Breast epithelium (tissue), 3 donors: ENCODE results near the gene HNRNPF.

Experiments
- CTCF ChIP-seq, 3 donors: fragments of 450-650 bp; IDR thresholded peaks; one replicate each; pipeline ENCODE4 v1.5.1; 2016 to 2017; ENCODE audit warnings: antibody characterized with exemption in 3 of 3, mild to moderate bottlenecking in 3 of 3, moderate library complexity in 3 of 3
- POLR2A ChIP-seq: fragments of 450-650 bp; IDR thresholded peaks from one replicate; pipeline ENCODE4 v1.6.1; 2016; ENCODE audit warnings: antibody characterized with exemption, mild to moderate bottlenecking, moderate library complexity
- POLR2AphosphoS5 ChIP-seq, 3 donors: sonication (generic); formaldehyde crosslinking; IDR thresholded peaks; one replicate each; pipeline ENCODE4 v1.6.1; 2017; ENCODE audit warnings: antibody characterized with exemption in 3 of 3

- no peak for TF ChIP-seq POLR2AphosphoS5 (IDR thresholded peaks at IDR 0.05)
- no peak for TF ChIP-seq CTCF (IDR thresholded peaks at IDR 0.05)
- TF ChIP-seq POLR2A = no peak
These were observed 61.0 kb downstream of the HNRNPF start for GRCh38 chr10:43347997-43348396.
